ENCODE results near the gene C10orf143.
"Not testable (repeated sequence)": the region's sequence is repeated elsewhere in the genome, so short reads cannot be mapped to it uniquely, and the experiment has no call there.

C10orf143 gene

DNA sequence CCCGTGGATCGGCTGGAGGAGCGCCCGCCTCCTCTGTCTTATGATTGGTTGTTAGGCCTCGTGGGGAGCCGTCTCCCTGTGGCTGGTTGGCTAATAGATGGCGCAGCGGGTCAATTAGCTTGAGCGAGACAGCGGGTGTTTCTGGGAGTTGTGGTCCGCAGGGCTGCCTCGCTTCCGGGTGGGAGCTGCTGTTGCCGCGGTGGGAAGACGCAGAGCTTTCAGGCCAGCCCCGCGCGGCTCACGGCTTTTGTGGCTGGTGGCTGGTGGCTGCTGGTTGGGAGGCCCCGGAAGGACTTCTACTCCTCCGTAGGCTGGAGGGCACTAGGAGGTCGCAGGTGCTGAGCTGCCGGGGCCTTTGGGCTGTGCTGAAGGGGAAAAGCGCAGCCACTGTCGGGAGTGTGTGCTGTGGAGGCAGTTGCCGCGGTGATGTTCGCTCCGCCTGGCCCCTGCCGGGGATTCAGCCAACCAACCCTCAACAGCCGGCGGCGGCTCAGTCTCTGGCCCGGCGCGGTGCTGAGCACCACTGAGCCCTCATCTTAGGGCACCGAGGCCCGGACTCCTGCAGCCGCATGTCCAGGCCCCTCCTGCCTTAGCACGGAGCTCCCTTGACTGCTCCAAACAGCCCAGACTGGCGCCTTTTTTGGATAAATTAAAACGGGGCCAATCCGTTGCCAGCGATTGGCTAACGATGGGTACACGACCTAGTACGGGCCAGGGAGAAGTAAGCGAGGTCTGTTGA is 652 bp upstream of the C10orf143 start:
- DNase-seq (ENCODE audit: low spot score) = peak; percentile 97

DNA sequence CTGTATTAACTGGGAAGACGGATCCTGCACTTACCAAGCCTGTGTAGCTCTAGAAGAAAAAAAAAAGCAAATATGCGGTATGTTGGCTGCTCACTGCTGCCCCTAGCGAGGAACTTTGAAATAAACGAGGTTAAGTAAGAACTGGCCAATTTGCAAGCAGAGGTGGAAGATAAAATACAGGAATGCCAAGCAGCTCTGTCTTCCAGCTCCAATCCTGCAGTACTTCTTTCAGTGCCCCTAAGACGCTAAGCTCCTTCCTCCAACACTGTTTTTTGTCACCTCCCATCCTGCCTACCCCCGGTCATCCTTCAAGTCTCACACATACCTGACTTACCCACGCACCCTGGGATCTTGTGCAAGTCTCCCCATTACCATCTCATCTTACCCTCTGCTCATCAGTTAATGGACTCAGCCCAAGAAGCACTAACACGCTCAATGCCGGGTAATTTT is 809 bp downstream of the C10orf143 start:
- DNase-seq (ENCODE audit: low spot score) = peak; percentile 83

- no peak for DNase-seq (ENCODE audit: low spot score)
These were observed 1.6 kb downstream of the C10orf143 start for GRCh38 chr10:130108934-130109604.

GRCh38 chr10:130108146-130108545 is 2.5 kb downstream of the C10orf143 start:
- not testable (repeated sequence) for DNase-seq (ENCODE audit: low spot score)

- no peak for DNase-seq (ENCODE audit: low spot score)
These were observed 4.9 kb downstream of the C10orf143 start for GRCh38 chr10:130105724-130106123.

- no peak for DNase-seq (ENCODE audit: low spot score)
These were observed 11.3 kb downstream of the C10orf143 start for GRCh38 chr10:130099344-130099743.

GRCh38 chr10:130090565-130090964 is 20.1 kb downstream of the C10orf143 start:
- DNase-seq (ENCODE audit: low spot score) = not testable (repeated sequence)

- DNase-seq (ENCODE audit: low spot score) = no peak
These were observed 30.2 kb downstream of the C10orf143 start for GRCh38 chr10:130080461-130080814.

DNA sequence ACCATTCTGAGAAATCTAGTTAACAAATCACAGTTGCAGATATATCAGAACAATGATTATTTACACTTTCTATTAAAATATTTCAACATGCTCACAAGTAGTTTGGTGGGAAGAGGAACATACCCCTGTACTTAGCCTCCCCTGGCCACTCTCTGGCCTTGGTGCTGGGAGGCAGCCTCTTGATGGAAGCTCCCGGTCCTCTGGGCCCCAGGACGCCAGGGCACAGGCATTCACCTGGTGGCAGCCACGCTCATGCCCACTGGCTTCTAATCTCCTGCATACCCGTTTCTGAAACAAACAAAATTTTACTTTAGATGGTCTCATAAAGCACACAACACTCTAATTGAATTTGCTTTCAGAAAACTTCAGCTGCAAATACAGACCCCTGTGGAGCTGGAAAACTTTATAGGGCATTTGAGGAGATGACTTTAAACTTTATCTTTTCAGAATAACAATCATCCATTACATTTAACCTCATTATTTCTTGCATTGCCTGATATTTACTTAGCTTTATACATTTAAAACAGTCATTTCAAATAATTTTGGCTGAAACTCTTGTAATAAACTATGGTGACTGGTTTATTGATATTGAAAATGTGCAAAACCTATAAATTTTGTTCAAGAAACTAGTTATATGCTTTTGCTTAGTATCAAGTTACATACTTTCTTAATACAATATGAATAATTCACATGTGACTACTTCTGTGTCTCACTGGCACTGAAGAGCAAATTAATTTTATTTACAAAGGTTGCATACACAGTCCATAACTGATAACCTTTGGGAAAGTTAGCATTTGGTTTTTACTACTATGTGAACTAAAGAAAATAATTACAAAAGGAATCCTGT is 30.8 kb downstream of the C10orf143 start:
- DNase-seq (ENCODE audit: low spot score) = no peak

DNA sequence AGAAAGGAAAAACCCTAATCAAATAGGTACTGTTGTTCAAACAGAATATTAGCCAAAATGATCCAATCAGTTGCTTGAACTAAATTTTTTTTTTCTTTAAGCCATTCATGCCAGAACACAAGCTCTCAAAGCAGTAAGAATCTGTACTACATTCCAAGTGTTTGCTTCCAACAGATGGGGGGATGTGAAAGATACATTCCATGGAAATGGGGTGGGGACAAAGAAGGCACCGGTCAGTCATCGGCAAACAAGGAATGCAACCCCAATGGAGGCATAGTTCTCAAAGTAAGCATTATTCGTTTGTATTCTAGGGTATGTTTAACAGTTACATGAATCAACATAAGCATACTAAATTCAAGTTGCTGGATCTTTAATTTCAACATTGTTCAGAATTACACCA is 32.5 kb downstream of the C10orf143 start:
- DNase-seq (ENCODE audit: low spot score) = no peak

GRCh38 chr10:130076681-130077080 is 33.9 kb downstream of the C10orf143 start:
- DNase-seq (ENCODE audit: low spot score) = no peak

GRCh38 chr10:130074639-130075038 is 36.0 kb downstream of the C10orf143 start:
- no peak for DNase-seq (ENCODE audit: low spot score)

DNA sequence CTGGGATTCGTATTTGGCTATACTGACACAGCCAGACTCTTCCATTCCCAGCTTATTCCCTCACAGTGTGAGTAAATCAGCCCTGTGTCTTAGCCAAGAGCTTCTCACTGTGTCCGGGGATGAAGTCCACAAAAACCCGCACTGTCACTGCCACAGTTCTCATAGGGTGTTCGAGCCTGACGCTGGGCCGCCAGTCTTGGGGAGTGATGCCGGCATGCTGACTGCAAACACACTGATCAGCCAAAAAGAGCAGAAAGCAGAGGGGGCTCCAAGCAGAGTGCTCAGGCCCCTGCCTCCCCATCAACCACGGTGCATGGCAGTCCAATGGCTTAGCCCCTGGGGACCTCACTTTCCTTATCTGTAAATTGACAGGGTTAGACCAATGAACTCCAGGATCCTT is 36.7 kb downstream of the C10orf143 start:
- DNase-seq (ENCODE audit: low spot score) = no peak

GRCh38 chr10:130072247-130072646 is 38.4 kb downstream of the C10orf143 start:
- no peak for DNase-seq (ENCODE audit: low spot score)

DNA sequence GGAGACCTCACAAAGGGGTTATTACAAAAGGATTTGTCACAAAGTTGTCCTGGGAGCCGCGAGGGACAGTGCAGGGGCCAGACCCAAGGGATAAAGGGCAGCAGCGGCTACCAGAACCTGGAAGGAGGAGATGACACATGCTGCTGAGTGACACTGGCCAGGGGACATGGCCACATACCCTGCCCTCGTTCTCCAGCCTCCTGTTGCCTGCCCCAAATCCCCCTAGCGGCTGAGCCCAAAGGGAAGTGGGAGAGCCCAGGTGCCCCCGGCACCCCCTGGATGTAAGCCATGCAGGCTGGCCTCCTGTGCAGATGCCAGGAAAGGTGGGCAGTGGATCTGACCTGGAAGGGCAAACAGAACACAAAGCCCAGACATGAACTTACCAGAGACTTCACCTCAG is 42.7 kb downstream of the C10orf143 start:
- no peak for DNase-seq (ENCODE audit: low spot score)

DNA sequence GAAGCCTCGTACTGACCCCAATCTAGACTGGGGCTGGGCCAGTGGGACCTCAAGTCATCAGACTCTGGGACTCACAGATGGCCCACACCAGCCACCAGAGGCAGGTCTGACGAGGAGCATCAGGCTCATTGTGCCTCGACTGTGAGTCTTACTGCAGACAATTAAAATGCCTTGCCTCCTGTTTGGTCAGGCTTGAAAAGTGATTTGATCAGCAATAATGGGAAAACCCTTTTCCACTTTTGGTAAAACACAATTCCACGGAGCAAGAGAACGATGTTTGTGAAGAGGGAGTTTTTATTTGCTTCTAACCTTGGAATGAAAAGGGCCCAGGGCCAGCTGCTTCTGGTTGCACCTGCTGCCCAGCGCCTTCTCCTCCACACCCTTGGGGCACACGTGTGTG is 43.9 kb downstream of the C10orf143 start:
- no peak for DNase-seq (ENCODE audit: low spot score)

- DNase-seq (ENCODE audit: low spot score) = no peak
These were observed 45.4 kb downstream of the C10orf143 start for GRCh38 chr10:130065251-130065650.

- DNase-seq (ENCODE audit: low spot score) = no peak
These were observed 45.8 kb downstream of the C10orf143 start for GRCh38 chr10:130064783-130065182.

DNA sequence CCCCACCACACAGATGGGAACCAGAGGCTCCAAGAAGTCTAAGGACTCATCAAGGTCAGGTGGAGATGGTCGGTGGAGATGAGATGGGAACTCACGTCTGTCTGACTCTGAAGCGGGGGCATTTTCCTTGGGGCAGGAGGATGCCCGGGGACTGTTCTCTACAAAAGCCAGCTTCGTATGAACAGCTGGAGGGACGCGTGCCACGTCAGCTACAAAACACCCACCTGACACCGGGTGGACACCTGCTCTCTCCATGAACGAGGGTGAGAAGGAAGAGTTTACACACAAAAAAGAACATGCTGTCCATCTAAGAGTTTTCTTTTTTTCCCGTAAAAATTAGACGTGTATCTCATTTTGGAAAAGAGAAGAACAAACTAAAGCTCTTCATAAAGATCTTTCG is 47.7 kb downstream of the C10orf143 start:
- no peak for DNase-seq (ENCODE audit: low spot score)

- no peak for DNase-seq (ENCODE audit: low spot score)
These were observed 48.4 kb downstream of the C10orf143 start for GRCh38 chr10:130062201-130062600.

GRCh38 chr10:130061760-130062159 is 48.9 kb downstream of the C10orf143 start:
- DNase-seq (ENCODE audit: low spot score) = no peak

- DNase-seq (ENCODE audit: low spot score) = no peak
These were observed 56.6 kb downstream of the C10orf143 start for GRCh38 chr10:130054021-130054420.

DNA sequence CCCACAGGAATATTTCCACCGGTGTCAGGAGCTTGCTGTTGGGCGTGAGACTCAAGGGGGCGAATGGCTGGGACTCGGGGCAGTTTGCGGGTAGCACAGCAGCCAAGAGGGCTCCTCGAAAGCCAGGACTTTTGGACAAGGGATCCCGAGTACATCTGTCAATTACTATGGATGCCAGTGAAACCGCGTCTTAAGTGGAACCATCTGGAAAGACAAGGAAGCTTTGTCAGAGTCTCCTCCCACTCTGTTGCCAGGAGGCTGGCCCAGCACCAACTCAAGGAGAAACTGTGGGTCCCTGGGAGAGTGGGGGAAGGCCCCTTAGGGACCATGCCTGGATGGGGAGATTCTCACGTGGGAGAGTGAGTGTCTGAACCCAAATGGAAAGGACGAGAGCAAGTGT is 57.1 kb downstream of the C10orf143 start:
- no peak for DNase-seq (ENCODE audit: low spot score)
